ENCODE data around the gene HCN2.

The HCN2 gene

GRCh38 chr19:571566-571974 is 18.1 kb upstream of the HCN2 start:
- peak overlapping the region; percentile 40 to 56 for H3K4me3 ChIP-seq (replicated peaks in 1 of 2; ENCODE audit: low read depth in 2 of 2, low read length in 2 of 2)
- TF ChIP-seq CTCF (IDR thresholded peaks at IDR 0.05; ENCODE audit: low read depth, low read length): no peak
- DNase-seq (ENCODE audit: low read depth in 2 of 2): no peak

GRCh38 chr19:572140-572742 is 17.4 kb upstream of the HCN2 start, which contains the start of gene BSG:
BSG (plus strand) TSS chr19:572596; CDS start chr19:572635, 39 bp downstream.
- peak; percentile 97 to 99 for DNase-seq (ENCODE audit: low read depth in 2 of 2)
- peak within 1 kb of the TSS; percentile 98 to 100 for H3K4me3 ChIP-seq (replicated peaks in 1 of 2; ENCODE audit: low read depth in 2 of 2, low read length in 2 of 2)
- no peak for TF ChIP-seq CTCF (IDR thresholded peaks at IDR 0.05; ENCODE audit: low read depth, low read length)

- TF ChIP-seq CTCF (IDR thresholded peaks at IDR 0.05; ENCODE audit: low read depth, low read length): no peak
- DNase-seq (ENCODE audit: low read depth in 2 of 2): peak; percentile 66 to 67
- H3K4me3 ChIP-seq (replicated peaks in 1 of 2; ENCODE audit: low read depth in 2 of 2, low read length in 2 of 2): peak overlapping the region; percentile 98 to 100
Measured at GRCh38 chr19:572743-573518, 16.8 kb upstream of the HCN2 start.

GRCh38 chr19:573519-573825 is 16.2 kb upstream of the HCN2 start:
- no peak for TF ChIP-seq CTCF (IDR thresholded peaks at IDR 0.05; ENCODE audit: low read depth, low read length)
- peak overlapping the region; percentile 98 to 100 for H3K4me3 ChIP-seq (replicated peaks in 1 of 2; ENCODE audit: low read depth in 2 of 2, low read length in 2 of 2)
- DNase-seq (ENCODE audit: low read depth in 2 of 2): no peak

GRCh38 chr19:574658-575526 is 14.8 kb upstream of the HCN2 start:
- TF ChIP-seq CTCF (IDR thresholded peaks at IDR 0.05; ENCODE audit: low read depth, low read length): no peak

GRCh38 chr19:575527-576506 is 13.9 kb upstream of the HCN2 start:
- peak overlapping the region; percentile 14 to 42 for H3K4me3 ChIP-seq (replicated peaks in 1 of 2; ENCODE audit: low read depth in 2 of 2, low read length in 2 of 2)
- no peak for TF ChIP-seq CTCF (IDR thresholded peaks at IDR 0.05; ENCODE audit: low read depth, low read length)
- peak; percentile 46 to 72 for DNase-seq (ENCODE audit: low read depth in 2 of 2)

More at GRCh38 chr19:574658-575526, 14.8 kb upstream of the HCN2 start:
- H3K4me3 ChIP-seq (replicated peaks in 1 of 2; ENCODE audit: low read depth in 2 of 2, low read length in 2 of 2): peak overlapping the region; percentile 14 to 42
- peak; percentile 32 to 65 for DNase-seq (ENCODE audit: low read depth in 2 of 2)
